PFSK-1 (cell line): ENCODE measurements around the gene LPCAT1.

Source experiments
- POLR2AphosphoS5 ChIP-seq: IDR thresholded peaks from 2 replicates; pipeline ENCODE4 v1.6.1; 2012; ENCODE audit warnings: low read depth, mild to moderate bottlenecking, control low read depth, low read length, moderate library complexity
- SIN3A ChIP-seq: IDR thresholded peaks from 2 replicates; pipeline ENCODE4 v1.6.1; 2012; ENCODE audit warnings: mild to moderate bottlenecking, low read length, moderate library complexity, borderline replicate concordance; ENCODE audit not compliant: insufficient read depth
- TAF1 ChIP-seq: IDR thresholded peaks from 2 replicates; pipeline ENCODE4 v1.6.1; 2012; ENCODE audit warnings: low read length, control low read depth, borderline replicate concordance; ENCODE audit not compliant: insufficient read depth
- TF ChIP-seq, protein P1 (sequence below), 2 experiments: IDR thresholded peaks; 2 replicates each; pipeline versions ENCODE4 v1.6.1 to v1.8.0; 2011 to 2012; ENCODE audit warnings: low read depth in 2 of 2, low read length in 2 of 2, control low read depth in 1 of 2, inconsistent platforms in 1 of 2, mild to moderate bottlenecking in 1 of 2, moderate library complexity in 1 of 2; ENCODE audit not compliant: insufficient read depth in 1 of 2

DNA sequence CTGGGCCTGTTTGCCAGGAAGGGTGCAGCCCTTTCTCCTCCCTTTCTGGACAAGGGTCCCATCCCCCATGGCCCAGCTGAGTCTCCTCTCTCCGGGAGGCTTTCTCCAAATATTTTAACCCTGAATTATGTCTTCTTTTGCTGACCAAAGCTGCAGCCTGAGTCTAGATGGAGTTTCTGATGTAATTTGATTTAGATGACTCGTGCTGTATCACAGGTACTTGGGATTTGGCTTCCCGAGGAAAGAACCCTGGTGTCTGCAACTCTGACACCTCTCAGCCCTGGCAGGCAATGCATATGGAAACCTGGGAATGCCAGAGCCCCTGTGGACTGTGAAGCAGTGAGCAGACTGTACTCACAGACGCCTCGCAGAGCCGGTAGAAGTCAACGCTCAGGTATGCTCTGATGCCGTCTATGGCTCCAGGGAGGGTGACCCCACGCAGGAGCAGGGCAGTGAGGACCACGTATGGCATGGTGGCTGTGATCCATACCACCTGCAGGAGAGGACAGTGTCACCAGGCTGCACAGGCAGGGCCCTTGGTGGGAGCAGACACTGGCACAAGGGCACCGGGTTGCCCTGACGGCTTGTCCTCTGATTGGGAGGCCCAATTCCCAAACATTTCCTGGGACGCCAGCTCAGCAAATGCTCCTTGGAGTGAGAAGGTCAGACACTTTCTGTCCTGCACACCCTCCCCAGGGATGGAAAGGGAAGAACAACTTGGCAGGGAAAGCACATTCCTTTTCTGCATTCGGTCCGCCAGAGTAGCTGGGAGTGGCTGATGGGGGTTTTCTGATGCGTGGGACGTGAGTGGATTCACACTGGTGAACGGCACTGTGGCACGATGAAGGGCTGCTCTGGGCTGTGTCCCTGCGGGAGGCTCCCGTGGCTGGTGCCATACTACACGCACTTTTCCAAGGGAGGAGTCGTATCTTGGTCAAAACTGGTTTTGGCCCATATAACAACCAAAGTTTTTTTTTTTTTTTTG, 103.3 kb downstream of the LPCAT1 start:
- no peak for TF ChIP-seq SIN3A
- no peak for TF ChIP-seq POLR2AphosphoS5
- TF ChIP-seq TAF1, result no peak
- TF ChIP-seq, protein P1, sequence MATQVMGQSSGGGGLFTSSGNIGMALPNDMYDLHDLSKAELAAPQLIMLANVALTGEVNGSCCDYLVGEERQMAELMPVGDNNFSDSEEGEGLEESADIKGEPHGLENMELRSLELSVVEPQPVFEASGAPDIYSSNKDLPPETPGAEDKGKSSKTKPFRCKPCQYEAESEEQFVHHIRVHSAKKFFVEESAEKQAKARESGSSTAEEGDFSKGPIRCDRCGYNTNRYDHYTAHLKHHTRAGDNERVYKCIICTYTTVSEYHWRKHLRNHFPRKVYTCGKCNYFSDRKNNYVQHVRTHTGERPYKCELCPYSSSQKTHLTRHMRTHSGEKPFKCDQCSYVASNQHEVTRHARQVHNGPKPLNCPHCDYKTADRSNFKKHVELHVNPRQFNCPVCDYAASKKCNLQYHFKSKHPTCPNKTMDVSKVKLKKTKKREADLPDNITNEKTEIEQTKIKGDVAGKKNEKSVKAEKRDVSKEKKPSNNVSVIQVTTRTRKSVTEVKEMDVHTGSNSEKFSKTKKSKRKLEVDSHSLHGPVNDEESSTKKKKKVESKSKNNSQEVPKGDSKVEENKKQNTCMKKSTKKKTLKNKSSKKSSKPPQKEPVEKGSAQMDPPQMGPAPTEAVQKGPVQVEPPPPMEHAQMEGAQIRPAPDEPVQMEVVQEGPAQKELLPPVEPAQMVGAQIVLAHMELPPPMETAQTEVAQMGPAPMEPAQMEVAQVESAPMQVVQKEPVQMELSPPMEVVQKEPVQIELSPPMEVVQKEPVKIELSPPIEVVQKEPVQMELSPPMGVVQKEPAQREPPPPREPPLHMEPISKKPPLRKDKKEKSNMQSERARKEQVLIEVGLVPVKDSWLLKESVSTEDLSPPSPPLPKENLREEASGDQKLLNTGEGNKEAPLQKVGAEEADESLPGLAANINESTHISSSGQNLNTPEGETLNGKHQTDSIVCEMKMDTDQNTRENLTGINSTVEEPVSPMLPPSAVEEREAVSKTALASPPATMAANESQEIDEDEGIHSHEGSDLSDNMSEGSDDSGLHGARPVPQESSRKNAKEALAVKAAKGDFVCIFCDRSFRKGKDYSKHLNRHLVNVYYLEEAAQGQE (IDR thresholded peaks at IDR 0.05; ENCODE audit: insufficient read depth in 1 of 2, low read depth in 2 of 2, low read length in 2 of 2), result no peak
